Lower leg skin (tissue), 4 donors: ENCODE measurements around the gene FOXC2. TPM values are rescaled to one million over a fixed set of nuclear protein-coding genes. Genes with fewer than 3 reads are reported as not detected.

Experiments used
- DNase-seq, 2 donors: peaks; one replicate each; pipeline ENCODE4 v3.0.0-alpha.2; 2019; ENCODE audit warnings: low spot score in 2 of 2
- H3K4me3 ChIP-seq: fragments of 200-600 bp; sonication (generic); 2 replicates; pipeline ENCODE4 v1.5.1; 2017; ENCODE audit warnings: mild to moderate bottlenecking, low read depth; ENCODE audit not compliant: poor library complexity, severe bottlenecking
- POLR2A ChIP-seq, 2 donors: fragments of 450-650 bp; IDR thresholded peaks; one replicate each; pipeline ENCODE4 v1.6.1; 2016 to 2017; ENCODE audit warnings: antibody characterized with exemption in 2 of 2, mild to moderate bottlenecking in 1 of 2, moderate library complexity in 1 of 2
- WGBS, 2 donors: methylation state at CpG; one replicate each; pipeline ENCODE4 v1.1.5; 2018; 5-methylcytosine and 5-hydroxymethylcytosine counted together
- intact Hi-C: fragments of 100-400 bp; cut with DNase I; formaldehyde crosslinking; loops from one replicate; pipeline ENCODE4 v1.15.0; 2023; ENCODE audit warnings: low total_unique reads
- total RNA-seq, 4 donors: library from RNA; depleted of rRNA; stranded (reverse); fragments of >200 nt; gene quantifications; one replicate each; pipeline ENCODE4 v1.1.0, GENCODE V29; 2016
- TF ChIP-seq, protein P1 (sequence below), 3 donors: fragments of 450-650 bp; IDR thresholded peaks; one replicate each; pipeline ENCODE4 v1.5.1; 2016; ENCODE audit warnings: antibody characterized with exemption in 3 of 3, mild to moderate bottlenecking in 3 of 3, moderate library complexity in 2 of 3

The FOXC2 gene
- under 1 TPM in 3 of 4 donors, not detected in 1; 0.16 to 0.32 (median 0.17) TPM for total RNA-seq

DNA sequence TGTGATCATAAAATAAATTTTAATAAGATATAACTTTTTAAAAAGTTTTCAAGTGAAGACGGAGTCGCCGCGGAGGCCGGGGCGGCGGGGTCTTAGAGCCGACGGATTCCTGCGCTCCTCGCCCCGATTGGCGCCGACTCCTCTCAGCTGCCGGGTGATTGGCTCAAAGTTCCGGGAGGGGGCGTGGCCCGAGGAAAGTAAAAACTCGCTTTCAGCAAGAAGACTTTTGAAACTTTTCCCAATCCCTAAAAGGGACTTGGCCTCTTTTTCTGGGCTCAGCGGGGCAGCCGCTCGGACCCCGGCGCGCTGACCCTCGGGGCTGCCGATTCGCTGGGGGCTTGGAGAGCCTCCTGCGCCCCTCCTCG is at the start of gene FOXC2:
FOXC2 (plus strand) TSS at position 229 of the 365 bp plus-strand sequence. CDS start 507 bp downstream, outside the sequence.
- TF ChIP-seq, protein P1, sequence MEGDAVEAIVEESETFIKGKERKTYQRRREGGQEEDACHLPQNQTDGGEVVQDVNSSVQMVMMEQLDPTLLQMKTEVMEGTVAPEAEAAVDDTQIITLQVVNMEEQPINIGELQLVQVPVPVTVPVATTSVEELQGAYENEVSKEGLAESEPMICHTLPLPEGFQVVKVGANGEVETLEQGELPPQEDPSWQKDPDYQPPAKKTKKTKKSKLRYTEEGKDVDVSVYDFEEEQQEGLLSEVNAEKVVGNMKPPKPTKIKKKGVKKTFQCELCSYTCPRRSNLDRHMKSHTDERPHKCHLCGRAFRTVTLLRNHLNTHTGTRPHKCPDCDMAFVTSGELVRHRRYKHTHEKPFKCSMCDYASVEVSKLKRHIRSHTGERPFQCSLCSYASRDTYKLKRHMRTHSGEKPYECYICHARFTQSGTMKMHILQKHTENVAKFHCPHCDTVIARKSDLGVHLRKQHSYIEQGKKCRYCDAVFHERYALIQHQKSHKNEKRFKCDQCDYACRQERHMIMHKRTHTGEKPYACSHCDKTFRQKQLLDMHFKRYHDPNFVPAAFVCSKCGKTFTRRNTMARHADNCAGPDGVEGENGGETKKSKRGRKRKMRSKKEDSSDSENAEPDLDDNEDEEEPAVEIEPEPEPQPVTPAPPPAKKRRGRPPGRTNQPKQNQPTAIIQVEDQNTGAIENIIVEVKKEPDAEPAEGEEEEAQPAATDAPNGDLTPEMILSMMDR (IDR thresholded peaks at IDR 0.05): no peak
- no peak for TF ChIP-seq POLR2A (IDR thresholded peaks at IDR 0.05)
- intact Hi-C loops: loop anchor here (2.0 to 5.0 kb wide), 2 partner anchors 496 to 711 kb away; no protein-coding TSS in a partner anchor
- 2 to 4% methylated on average over 30 of the region's 30 CpGs for WGBS, 2 donors
- DNase-seq: peak; percentile 63 to 95
- no peak within 1 kb of the TSS for H3K4me3 ChIP-seq

DNA sequence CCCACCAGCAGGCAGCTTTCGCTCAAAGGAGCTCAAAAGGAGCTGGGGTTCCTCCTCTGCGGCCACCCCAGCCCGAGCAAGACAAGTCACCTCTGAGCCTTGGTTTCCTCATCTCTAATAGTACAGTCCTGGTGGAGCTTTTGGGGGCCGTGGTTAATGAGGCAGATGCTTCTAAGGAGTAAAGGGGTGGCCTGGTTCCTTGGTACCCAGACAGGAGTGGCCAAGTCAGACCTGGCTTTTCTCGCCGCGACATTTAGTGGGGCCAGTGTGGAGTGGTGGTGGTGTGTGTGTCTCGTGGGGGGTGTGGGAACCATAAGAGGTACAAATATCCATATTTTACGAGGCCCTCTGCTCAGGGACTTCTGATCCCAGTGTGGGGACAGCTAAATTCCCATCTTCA is 49.6 kb upstream of the FOXC2 start:
- WGBS, 2 donors: 41 to 44% methylated on average over 9 of the region's 9 CpGs
- H3K4me3 ChIP-seq: no peak overlapping the region
- DNase-seq: no peak
- TF ChIP-seq POLR2A (IDR thresholded peaks at IDR 0.05): no peak
- TF ChIP-seq, protein P1 (IDR thresholded peaks at IDR 0.05): no peak
- intact Hi-C loops: loop anchor here (5.0 kb wide), 2 partner anchors 175 to 445 kb away; no protein-coding TSS in a partner anchor

- no peak overlapping the region for H3K4me3 ChIP-seq
- WGBS, 2 donors: 19 to 24% methylated on average over 16 to 17 of the region's 17 CpGs
- DNase-seq: peak in 1 of 2 donors; percentile 90
- intact Hi-C loops: loop anchor here (5.0 kb wide), 2 partner anchors 175 to 445 kb away; no protein-coding TSS in a partner anchor
- TF ChIP-seq POLR2A (IDR thresholded peaks at IDR 0.05): no peak
- TF ChIP-seq, protein P1 (IDR thresholded peaks at IDR 0.05): peak in 1 of 3 donors; percentile 20
These were observed 48.9 kb upstream of the FOXC2 start for GRCh38 chr16:86517652-86518258.

GRCh38 chr16:86519007-86519648 is 47.5 kb upstream of the FOXC2 start:
- 79 to 82% methylated on average over 16 of the region's 16 CpGs for WGBS, 2 donors
- TF ChIP-seq, protein P1 (IDR thresholded peaks at IDR 0.05): no peak
- no peak for TF ChIP-seq POLR2A (IDR thresholded peaks at IDR 0.05)
- H3K4me3 ChIP-seq: no peak overlapping the region

GRCh38 chr16:86519649-86520316 is 46.8 kb upstream of the FOXC2 start:
- no peak overlapping the region for H3K4me3 ChIP-seq
- WGBS, 2 donors: 6 to 18% methylated on average over 20 to 27 of the region's 31 CpGs
- TF ChIP-seq POLR2A (IDR thresholded peaks at IDR 0.05): no peak
- TF ChIP-seq, protein P1 (IDR thresholded peaks at IDR 0.05): peak in 1 of 3 donors; percentile 38
- no peak for DNase-seq
- intact Hi-C loops: loop anchor here (5.0 kb wide), 2 partner anchors 177 to 447 kb away; no protein-coding TSS in a partner anchor

More at GRCh38 chr16:86519007-86519648, 47.5 kb upstream of the FOXC2 start:
- intact Hi-C loops: loop anchor here (5.0 kb wide), 2 partner anchors 177 to 447 kb away; no protein-coding TSS in a partner anchor
- no peak for DNase-seq
